GM21723 (cell line): Measurements from ENCODE around the gene BRICD5.
"Not testable (repeated sequence)": the region's sequence is repeated elsewhere in the genome, so short reads cannot be mapped to it uniquely, and the experiment has no call there.

Source experiments
- ATAC-seq: cut with Tn5 transposase; IDR thresholded peaks from one replicate; pipeline ENCODE4 v1.9.1; 2021; ENCODE audit warnings: mild to moderate bottlenecking, moderate library complexity; ENCODE audit not compliant: unreplicated experiment

The BRICD5 gene

GRCh38 chr16:2210386-2211365 lies at the start of gene BRICD5:
TSS of gene BRICD5 (minus strand) at chr16:2210863. CDS start at chr16:2210833, 30 bp downstream.
- ATAC-seq: no peak

- no peak for ATAC-seq
Measured at GRCh38 chr16:2260250-2260649, 49.6 kb upstream of the BRICD5 start.

GRCh38 chr16:2258530-2258929 lies 47.9 kb upstream of the BRICD5 start:
- ATAC-seq: not testable (repeated sequence)

- no peak for ATAC-seq
Measured at GRCh38 chr16:2257726-2258125, 47.1 kb upstream of the BRICD5 start.

GRCh38 chr16:2256531-2257140 lies 46.0 kb upstream of the BRICD5 start:
- ATAC-seq: no peak

GRCh38 chr16:2253293-2253692 lies 42.6 kb upstream of the BRICD5 start:
- no peak for ATAC-seq

- ATAC-seq: no peak
Measured at GRCh38 chr16:2252806-2253148, 42.1 kb upstream of the BRICD5 start.

GRCh38 chr16:2251296-2252111 lies 40.8 kb upstream of the BRICD5 start, which contains the start of gene ECI1:
TSS of gene ECI1 (minus strand) at chr16:2251587. CDS start at chr16:2251566, 21 bp downstream.
- peak; percentile 81 for ATAC-seq

- no peak for ATAC-seq
Measured at GRCh38 chr16:2250652-2251295, 40.1 kb upstream of the BRICD5 start.

GRCh38 chr16:2246301-2246885 lies 35.7 kb upstream of the BRICD5 start:
- no peak for ATAC-seq

- no peak for ATAC-seq
Measured at GRCh38 chr16:2244926-2245795, 34.5 kb upstream of the BRICD5 start.

GRCh38 chr16:2244301-2244700 lies 33.6 kb upstream of the BRICD5 start:
- ATAC-seq: no peak

- ATAC-seq: no peak
Measured at GRCh38 chr16:2243781-2244180, 33.1 kb upstream of the BRICD5 start.

GRCh38 chr16:2243031-2243528 lies 32.4 kb upstream of the BRICD5 start:
- no peak for ATAC-seq

- ATAC-seq: no peak
Measured at GRCh38 chr16:2242598-2242997, 31.9 kb upstream of the BRICD5 start.

GRCh38 chr16:2240331-2240730 lies 29.7 kb upstream of the BRICD5 start:
- ATAC-seq: not testable (repeated sequence)

GRCh38 chr16:2238838-2239675 lies 28.4 kb upstream of the BRICD5 start:
- no peak for ATAC-seq

- no peak for ATAC-seq
Measured at GRCh38 chr16:2238150-2238837, 27.6 kb upstream of the BRICD5 start.
